Subcutaneous adipose tissue (tissue), 4 donors: ENCODE results near the gene ONECUT2. TPM values are rescaled to one million over a fixed set of nuclear protein-coding genes. Genes with fewer than 3 reads are reported as not detected.

Experiments
- total RNA-seq, 4 donors: library from RNA; depleted of rRNA; stranded (reverse); fragments of >200 nt; gene quantifications; one replicate each; pipeline ENCODE4 v1.1.0, GENCODE V29; 2016
- TF ChIP-seq, protein P1 (sequence below): fragments of 450-650 bp; IDR thresholded peaks from one replicate; pipeline ENCODE4 v1.5.1; 2016; ENCODE audit warnings: low read depth, mild to moderate bottlenecking, control low read depth, antibody characterized with exemption, moderate library complexity

Gene ONECUT2
- total RNA-seq, 4 donors from 2014 or later = not detected

DNA sequence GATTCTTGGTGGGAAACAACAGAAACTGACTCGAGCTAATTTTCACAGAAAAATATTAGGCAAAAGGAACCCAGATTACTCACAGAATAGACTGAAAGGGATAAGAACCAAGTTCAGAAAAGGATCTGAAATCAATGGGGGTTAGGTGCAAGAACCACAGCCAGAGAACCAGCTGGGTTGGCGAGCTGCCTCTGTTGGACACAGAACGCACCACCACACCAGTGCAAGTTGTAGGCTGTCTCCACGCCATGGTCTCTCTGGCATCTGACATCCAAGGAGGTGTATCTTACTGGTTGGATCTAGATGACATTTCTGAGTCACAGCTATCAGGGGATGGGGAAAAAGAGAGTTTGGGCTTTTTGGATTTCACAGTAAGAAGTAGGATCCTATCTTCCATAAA, 18.6 kb upstream of the ONECUT2 start:
- TF ChIP-seq, protein P1, sequence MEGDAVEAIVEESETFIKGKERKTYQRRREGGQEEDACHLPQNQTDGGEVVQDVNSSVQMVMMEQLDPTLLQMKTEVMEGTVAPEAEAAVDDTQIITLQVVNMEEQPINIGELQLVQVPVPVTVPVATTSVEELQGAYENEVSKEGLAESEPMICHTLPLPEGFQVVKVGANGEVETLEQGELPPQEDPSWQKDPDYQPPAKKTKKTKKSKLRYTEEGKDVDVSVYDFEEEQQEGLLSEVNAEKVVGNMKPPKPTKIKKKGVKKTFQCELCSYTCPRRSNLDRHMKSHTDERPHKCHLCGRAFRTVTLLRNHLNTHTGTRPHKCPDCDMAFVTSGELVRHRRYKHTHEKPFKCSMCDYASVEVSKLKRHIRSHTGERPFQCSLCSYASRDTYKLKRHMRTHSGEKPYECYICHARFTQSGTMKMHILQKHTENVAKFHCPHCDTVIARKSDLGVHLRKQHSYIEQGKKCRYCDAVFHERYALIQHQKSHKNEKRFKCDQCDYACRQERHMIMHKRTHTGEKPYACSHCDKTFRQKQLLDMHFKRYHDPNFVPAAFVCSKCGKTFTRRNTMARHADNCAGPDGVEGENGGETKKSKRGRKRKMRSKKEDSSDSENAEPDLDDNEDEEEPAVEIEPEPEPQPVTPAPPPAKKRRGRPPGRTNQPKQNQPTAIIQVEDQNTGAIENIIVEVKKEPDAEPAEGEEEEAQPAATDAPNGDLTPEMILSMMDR = no peak

DNA sequence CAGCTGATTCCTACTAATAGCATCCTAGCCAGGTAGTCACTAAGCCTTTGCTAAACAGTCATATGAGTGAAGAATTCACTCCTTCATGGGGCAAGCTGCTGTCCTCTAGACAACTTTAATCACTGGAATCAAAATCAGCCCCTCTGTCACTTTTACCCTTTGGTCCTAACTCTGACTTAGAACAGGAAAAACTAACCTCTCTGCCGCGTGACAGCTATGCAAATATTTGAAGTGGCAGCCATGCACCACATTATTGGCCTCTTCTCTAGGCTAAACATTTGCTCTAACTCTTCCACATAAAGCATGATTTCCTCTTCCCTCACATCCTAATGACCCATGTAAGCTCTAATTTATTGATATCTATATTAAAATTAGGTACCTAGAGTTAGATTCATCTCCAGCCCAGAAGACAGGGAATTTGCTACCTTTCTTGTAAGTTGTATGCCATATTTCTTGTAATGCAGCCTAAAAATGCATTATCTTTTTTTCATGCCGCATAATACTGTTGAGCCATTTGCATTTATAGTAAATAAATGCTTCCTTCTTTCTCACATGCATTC, 12.8 kb upstream of the ONECUT2 start:
- TF ChIP-seq, protein P1 = no peak

DNA sequence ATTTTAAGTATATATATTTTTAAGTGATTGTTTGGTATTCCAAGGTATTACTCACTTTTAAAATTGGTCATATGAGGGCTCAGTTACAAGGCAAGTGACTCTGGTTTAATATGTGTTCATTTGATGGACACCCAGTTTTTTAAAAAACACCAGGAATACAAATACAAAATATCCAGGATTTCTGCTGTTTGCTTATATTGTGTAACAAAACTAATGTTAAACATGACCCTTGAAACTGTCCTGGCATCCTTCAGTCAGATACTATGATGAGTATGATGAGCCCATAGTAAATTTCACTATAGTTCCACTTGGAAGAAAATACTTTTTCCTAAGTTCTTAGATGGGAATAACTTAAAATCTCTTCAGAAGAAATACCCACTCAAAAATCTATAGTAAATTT, 11.4 kb upstream of the ONECUT2 start:
- TF ChIP-seq, protein P1 = no peak

DNA sequence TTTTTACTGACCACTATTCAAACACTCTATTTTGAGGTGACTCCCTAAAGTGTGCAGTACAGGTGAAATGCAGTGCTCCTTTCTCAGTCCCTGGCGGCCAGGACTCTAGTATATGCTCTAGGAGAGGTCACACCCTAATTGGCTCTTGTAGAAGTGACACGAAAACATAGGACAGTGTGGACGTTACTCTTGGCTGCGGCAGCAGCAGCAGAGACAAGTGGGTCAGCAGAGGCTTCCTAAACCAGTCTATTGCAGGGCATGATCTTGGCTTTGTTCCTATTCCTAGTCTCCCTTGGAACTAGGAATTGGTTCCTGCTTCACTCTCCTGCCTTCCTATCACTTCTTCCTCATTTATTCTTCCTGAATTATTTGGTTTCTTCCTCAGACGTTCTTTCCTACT, 10.1 kb upstream of the ONECUT2 start:
- TF ChIP-seq, protein P1 = no peak

DNA sequence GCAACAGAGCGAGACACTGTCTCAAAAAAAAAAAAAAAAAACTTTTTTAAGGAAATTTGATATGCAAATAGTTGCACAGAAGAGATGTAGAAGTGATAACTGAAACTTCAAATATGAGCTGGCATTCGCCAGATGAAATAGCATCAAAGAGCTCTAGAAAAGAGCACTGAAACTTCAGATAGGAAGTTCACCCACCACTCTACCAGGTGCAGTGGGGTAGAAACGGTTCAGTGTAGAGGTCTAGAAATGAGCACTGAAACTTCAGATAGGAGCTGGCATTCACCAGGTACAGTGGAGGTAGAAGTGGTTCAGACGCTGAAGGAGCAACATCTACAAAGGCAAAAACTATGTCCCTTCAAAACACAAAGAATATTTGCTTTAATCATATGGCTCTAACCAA, 9.0 kb upstream of the ONECUT2 start:
- TF ChIP-seq, protein P1 = no peak

DNA sequence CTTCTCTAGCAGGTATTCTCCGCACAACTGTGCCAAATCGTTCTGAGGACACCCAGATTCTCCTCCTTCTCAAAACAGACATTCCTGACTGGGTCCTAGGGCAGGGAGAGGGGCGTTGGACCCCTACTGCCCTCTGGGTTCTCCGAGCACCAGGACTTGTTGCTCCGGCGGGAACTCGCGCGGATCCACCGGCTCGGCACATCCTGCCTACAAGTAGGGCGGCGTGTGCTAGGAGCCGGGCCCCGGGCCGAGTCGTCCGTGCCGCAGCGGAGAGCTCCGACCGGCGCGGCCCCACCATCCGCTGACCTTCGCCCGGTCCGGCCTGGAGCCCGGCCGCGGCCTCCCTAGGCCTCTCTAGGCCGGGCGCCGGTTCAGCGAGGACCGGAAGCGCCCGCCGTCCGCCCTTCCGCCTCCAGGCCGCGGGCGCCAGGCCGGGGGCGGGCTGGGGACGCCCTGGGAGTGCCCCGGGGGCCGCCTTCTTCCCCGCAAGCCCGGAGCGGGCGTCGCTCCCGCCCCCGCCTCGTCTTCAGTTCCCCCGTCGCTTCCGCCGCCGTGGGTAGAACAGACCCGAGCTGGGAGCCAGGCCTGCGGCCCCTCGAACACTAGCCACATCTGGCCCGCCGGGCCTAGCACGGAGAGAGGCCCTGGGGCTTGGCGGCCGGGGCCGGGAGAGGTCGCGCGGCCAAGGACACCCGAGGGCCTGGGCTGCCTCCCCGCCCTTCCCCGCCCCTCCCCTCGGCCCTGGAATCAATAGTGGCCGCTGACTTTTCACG, 7.6 kb upstream of the ONECUT2 start:
- TF ChIP-seq, protein P1 = no peak

DNA sequence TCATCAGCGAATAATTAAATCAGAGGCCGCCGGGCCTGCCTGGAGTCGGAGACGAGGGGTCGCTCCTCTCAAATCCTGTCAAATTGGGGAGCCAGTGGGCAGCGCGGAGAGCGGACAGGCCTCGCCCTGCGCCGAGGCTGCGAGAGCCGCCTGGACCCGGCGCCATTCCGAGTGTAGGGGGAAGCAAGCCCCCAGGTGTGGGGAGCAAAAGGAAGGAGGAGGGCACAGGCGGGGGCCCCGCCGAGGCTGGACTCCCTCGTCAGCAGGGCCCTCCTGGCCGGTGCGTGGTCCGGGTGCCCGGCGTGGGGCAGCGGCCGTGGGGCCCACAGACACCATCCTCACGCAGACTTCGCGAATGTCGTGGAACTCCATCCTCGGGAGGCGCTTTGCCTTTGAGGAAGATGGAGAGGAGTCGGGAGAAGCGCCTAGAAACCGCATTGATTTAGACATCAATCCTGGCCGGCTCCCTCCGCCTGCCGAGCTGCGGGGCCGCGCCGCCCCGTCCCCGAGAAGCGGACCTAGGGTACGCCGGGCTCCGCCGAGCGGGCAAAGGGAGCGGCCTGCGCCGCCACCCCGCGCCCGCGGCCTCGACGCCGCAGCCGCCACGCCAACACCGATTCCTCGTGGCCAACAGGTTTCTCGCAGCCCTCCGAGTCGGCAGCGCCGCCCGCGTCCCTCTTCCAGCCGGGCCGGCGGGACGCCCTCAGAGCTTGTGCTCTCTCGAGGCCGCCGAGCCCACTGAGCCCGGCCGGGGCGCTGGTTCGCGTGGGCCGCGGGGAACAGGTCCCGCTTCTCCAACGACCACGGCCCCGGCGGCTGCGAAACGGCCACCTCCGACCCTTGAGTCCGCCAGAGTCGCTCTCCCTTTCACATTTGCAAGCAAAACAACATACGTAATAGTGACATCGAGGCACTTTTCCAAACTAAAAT, 6.7 kb upstream of the ONECUT2 start:
- TF ChIP-seq, protein P1 = no peak
